ENCODE data around the gene HIP1R. TPM values are rescaled to one million over a fixed set of nuclear protein-coding genes. Genes with fewer than 3 reads are reported as not detected.

HIP1R gene
- total and polyA plus RNA-seq, 2 donors, result 23.8 to 49.0 TPM

DNA sequence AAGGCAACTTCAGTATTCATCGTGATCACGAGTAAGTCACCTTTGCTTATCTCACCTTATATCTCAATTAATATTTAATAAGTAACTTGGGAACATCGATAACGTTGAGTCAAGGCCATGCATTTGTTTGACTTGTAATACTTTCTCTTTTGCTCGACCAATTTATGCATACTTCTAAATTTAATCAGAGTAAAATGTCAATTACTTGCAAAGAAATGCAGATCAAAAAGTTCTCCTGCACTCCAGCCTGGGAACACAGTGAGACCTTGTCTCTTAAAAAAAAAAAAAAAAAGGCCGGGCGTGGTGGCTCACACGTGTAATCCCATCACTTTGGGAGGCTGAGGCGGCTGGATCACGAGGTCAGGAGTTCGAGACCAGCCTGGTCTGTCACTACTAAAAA is 11.8 kb upstream of the HIP1R start:
- Histone ChIP-seq H3K4me1 (ENCODE audit: control insufficient read depth in 2 of 2, insufficient read depth in 2 of 2, low read length in 2 of 2) (no peaks in the 10 kb centered on the region), H3K9me3 (ENCODE audit: control insufficient read depth in 2 of 2, insufficient read depth in 1 of 2, low read length in 1 of 2) (no peaks in the 10 kb centered on the region), H3K27me3 (ENCODE audit: control insufficient read depth in 2 of 2, insufficient read depth in 1 of 2, low read length in 1 of 2) (no peaks in the 10 kb centered on the region), H3K36me3 (ENCODE audit: control insufficient read depth in 2 of 2, insufficient read depth in 2 of 2, low read length in 1 of 2) (no peaks in the 10 kb centered on the region), H3K27ac (ENCODE audit: low read depth in 1 of 2, low read length in 1 of 2) (no peak overlapping the region), H3K4me3 (ENCODE audit: low read length in 2 of 2) (no peak overlapping the region)
- 98% methylated on average over 11 of the region's 11 CpGs for WGBS
- DNase-seq (ENCODE audit: low read depth in 6 of 9, low spot score in 9 of 9), result no peak

DNA sequence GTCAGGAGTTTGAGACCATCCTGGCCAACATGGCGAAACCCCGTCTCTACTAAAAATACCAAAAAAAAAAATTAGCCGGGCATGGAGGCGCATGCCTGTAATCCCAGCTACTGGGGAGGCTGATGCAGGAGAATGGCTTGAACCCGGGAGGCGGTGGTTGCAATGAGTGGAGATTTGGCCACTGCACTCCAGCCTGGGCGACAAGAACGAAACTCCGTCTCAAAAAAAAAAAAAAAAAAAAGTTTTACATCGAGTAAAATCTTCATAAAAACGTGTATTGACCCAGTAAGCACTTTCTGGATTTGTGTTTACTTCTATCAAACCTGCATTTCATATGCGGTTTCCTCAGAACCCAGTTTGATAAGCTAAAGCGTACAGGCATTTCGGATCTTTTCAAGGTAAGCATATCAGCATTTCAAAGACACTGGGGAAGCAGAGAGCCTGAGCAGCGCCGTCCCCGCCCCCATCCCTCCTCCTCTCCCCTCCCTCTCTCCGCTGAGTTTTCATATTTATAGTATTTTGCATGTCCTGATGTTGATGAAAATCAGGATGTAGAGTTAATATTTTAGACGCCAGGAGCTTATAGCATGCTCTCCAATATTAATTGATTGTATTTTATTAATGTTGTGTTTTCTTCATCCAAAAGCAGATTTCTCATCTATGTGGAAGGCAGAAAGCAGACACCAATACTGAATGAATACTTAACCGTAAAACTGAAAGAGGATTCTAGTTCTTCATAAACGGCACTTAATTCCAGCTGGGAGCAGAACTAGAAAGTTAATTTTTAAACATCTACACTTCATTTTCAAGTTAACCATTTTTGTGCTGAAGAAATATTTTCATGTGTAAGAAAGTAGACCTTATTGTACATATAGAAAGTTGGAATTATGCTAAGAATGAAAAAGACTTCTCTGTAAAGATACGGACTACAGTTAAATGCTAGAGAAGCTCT is 9.2 kb upstream of the HIP1R start:
- Histone ChIP-seq H3K4me1 (ENCODE audit: control insufficient read depth in 2 of 2, insufficient read depth in 2 of 2, low read length in 2 of 2) (no peaks in the 10 kb centered on the region), H3K36me3 (ENCODE audit: control insufficient read depth in 2 of 2, insufficient read depth in 2 of 2, low read length in 1 of 2) (no peaks in the 10 kb centered on the region), H3K27me3 (ENCODE audit: control insufficient read depth in 2 of 2, insufficient read depth in 1 of 2, low read length in 1 of 2) (no peaks in the 10 kb centered on the region), H3K9me3 (ENCODE audit: control insufficient read depth in 2 of 2, insufficient read depth in 1 of 2, low read length in 1 of 2) (no peaks in the 10 kb centered on the region), H3K4me3 (ENCODE audit: low read length in 2 of 2) (no peak overlapping the region), H3K27ac (ENCODE audit: low read depth in 1 of 2, low read length in 1 of 2) (no peak overlapping the region)
- peak in 4 of 9 donors; percentile 14 to 59 (median 16) for DNase-seq (ENCODE audit: low read depth in 6 of 9, low spot score in 9 of 9)
- WGBS, result 61% methylated on average over 22 of the region's 22 CpGs

DNA sequence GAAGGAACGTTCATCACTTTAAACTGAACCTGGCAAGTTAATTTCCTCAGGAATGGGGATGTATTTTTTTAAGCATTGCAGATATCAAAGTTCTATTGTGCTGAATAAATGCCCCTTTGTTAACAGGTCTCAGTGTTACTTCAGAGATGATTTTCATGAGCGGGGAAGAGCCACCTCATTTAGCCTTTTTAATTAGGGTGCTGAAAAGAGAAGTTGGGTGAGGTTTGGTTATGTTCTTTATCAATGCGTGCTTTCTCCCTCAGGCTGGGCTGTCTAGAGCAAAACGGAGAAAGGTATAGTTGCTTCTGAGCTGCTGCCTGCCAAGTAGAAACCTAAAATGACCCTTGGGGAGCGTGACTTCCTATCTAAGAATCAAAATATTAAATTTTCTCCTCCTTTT is 8.0 kb upstream of the HIP1R start:
- no peak overlapping the region for H3K4me3 ChIP-seq (ENCODE audit: low read length in 2 of 2)
- no peaks in the 10 kb centered on the region for H3K27me3 ChIP-seq (ENCODE audit: control insufficient read depth in 2 of 2, insufficient read depth in 1 of 2, low read length in 1 of 2)
- H3K27ac ChIP-seq (ENCODE audit: low read depth in 1 of 2, low read length in 1 of 2), result no peak overlapping the region
- H3K36me3 ChIP-seq (ENCODE audit: control insufficient read depth in 2 of 2, insufficient read depth in 2 of 2, low read length in 1 of 2), result no peaks in the 10 kb centered on the region
- no peak for DNase-seq (ENCODE audit: low read depth in 6 of 9, low spot score in 9 of 9)
- no peaks in the 10 kb centered on the region for H3K9me3 ChIP-seq (ENCODE audit: control insufficient read depth in 2 of 2, insufficient read depth in 1 of 2, low read length in 1 of 2)
- WGBS, result 84% methylated on average over 5 of the region's 5 CpGs
- H3K4me1 ChIP-seq (ENCODE audit: control insufficient read depth in 2 of 2, insufficient read depth in 2 of 2, low read length in 2 of 2), result no peaks in the 10 kb centered on the region

DNA sequence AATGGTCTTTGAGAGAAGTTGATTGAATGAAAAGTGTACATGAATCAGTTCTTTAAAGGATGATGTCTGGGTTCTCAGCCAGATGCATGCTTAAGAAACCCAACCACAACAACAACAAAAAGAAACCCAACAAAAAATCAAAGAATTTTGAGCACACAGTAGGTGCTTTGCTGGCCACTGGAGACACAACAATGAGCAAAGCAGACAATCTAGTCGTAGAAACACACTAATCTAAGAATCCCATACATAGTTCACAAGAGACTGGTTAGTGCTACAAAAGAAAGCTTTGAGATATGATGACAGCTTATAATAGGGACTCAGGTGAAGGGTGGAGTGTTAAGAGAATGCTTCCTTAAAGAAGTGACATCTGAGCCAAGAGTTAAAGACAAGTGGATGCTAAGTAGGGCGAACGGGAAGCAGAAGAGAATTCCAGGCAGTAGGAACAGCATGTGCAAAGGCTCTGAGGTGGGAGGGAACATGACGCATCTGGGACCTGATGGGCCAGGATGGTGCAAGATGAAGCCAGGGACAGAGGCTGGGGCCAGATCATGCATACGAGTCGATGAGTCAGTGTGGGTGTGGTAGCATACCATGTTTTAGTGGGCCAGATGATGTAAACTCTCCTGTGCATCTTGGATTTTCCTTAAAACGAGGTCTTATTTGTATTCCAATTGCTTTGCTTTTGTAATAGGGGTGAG is 4.6 kb upstream of the HIP1R start:
- 94% methylated on average over 7 of the region's 7 CpGs for WGBS
- peaks cover 7 to 8% of the 10 kb centered on the region in 2 donors for H3K4me1 ChIP-seq (ENCODE audit: control insufficient read depth in 2 of 2, insufficient read depth in 2 of 2, low read length in 2 of 2)
- no peaks in the 10 kb centered on the region for H3K9me3 ChIP-seq (ENCODE audit: control insufficient read depth in 2 of 2, insufficient read depth in 1 of 2, low read length in 1 of 2)
- peaks cover 0 to 10% of the 10 kb centered on the region in 2 donors for H3K27me3 ChIP-seq (ENCODE audit: control insufficient read depth in 2 of 2, insufficient read depth in 1 of 2, low read length in 1 of 2)
- H3K36me3 ChIP-seq (ENCODE audit: control insufficient read depth in 2 of 2, insufficient read depth in 2 of 2, low read length in 1 of 2), result no peaks in the 10 kb centered on the region
- DNase-seq (ENCODE audit: low read depth in 6 of 9, low spot score in 9 of 9), result no peak
- H3K4me3 ChIP-seq (ENCODE audit: low read length in 2 of 2), result no peak overlapping the region
- H3K27ac ChIP-seq (ENCODE audit: low read depth in 1 of 2, low read length in 1 of 2), result no peak overlapping the region

DNA sequence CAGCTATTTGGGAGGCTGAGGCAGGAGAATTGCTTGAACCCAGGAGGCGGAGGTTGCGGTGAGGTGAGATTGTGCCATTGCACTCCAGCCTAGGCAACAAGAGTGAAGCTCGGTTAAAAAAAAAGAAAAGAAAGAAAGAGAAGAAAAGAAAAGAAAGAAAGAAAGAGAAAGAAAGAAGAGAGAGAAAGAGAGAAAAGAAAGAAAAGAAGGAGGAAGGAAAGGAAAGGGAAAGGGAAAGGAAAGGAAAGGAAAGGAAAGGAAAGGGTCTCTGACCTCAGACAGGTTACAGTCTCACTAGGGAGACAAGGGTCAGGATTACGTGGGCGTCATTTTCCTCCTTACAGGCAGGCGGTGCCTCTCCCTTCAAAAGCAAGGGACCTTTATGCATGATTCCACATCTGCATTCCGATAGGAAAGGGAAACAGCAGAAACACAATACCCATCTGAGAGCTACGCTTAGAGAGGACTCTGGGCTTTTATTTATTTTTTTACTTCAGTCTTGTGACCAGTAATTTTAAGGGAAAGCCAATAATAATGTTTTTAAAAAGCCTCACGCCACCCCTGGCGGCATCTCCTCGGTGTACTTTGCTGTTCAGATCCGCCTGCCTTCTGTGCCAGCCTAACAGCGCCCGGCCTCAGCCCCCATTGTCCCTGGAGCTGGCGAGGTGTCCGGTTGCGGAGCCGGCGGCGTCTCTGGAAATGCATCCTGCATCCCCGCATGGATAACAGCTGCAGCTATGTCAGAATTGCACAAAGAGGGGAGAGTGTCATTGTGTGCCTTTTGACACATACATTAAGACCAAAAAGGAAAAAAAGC is 945 bp upstream of the HIP1R start:
- Histone ChIP-seq H3K36me3 (ENCODE audit: control insufficient read depth in 2 of 2, insufficient read depth in 2 of 2, low read length in 1 of 2) (peaks cover 0 to 3% of the 10 kb centered on the region in 2 donors), H3K4me1 (ENCODE audit: control insufficient read depth in 2 of 2, insufficient read depth in 2 of 2, low read length in 2 of 2) (peaks cover 11 to 23% of the 10 kb centered on the region in 2 donors), H3K27ac (ENCODE audit: low read depth in 1 of 2, low read length in 1 of 2) (peak overlapping the region in 1 of 2 donors; percentile 39), H3K4me3 (ENCODE audit: low read length in 2 of 2) (peak overlapping the region; percentile 29 to 91), H3K27me3 (ENCODE audit: control insufficient read depth in 2 of 2, insufficient read depth in 1 of 2, low read length in 1 of 2) (peaks cover 0 to 10% of the 10 kb centered on the region in 2 donors), H3K9me3 (ENCODE audit: control insufficient read depth in 2 of 2, insufficient read depth in 1 of 2, low read length in 1 of 2) (no peaks in the 10 kb centered on the region)
- peak in 3 of 9 donors; percentile 9 to 55 (median 23) for DNase-seq (ENCODE audit: low read depth in 6 of 9, low spot score in 9 of 9)
- WGBS, result 17% methylated on average over 21 of the region's 21 CpGs

DNA sequence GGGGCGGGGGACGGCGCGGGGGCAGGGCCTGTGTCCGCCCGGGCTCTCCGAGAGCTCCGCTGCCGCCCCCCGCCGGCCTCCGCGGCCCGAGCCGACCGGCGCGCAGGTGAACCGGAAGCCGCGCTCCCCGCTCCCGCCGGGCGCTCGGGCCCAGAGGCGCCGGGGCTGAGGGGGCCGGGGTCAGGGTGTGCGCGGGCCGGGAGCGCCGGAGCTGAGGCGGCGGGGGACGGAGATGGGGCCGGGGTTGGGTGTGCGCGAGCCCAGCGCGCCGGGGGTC is 431 bp downstream of the HIP1R start:
- Histone ChIP-seq H3K4me1 (ENCODE audit: control insufficient read depth in 2 of 2, insufficient read depth in 2 of 2, low read length in 2 of 2) (peaks cover 11 to 24% of the 10 kb centered on the region in 2 donors), H3K9me3 (ENCODE audit: control insufficient read depth in 2 of 2, insufficient read depth in 1 of 2, low read length in 1 of 2) (no peaks in the 10 kb centered on the region), H3K27me3 (ENCODE audit: control insufficient read depth in 2 of 2, insufficient read depth in 1 of 2, low read length in 1 of 2) (peaks cover 0 to 10% of the 10 kb centered on the region in 2 donors), H3K36me3 (ENCODE audit: control insufficient read depth in 2 of 2, insufficient read depth in 2 of 2, low read length in 1 of 2) (peaks cover 0 to 6% of the 10 kb centered on the region in 2 donors), H3K4me3 (ENCODE audit: low read length in 2 of 2) (peak overlapping the region; percentile 84 to 91), H3K27ac (ENCODE audit: low read depth in 1 of 2, low read length in 1 of 2) (peak overlapping the region in 1 of 2 donors; percentile 87)
- WGBS, result under 1% methylated on average over 43 of the region's 43 CpGs
- DNase-seq (ENCODE audit: low read depth in 6 of 9, low spot score in 9 of 9), result peak in 3 of 9 donors; percentile 25 to 48 (median 31)

DNA sequence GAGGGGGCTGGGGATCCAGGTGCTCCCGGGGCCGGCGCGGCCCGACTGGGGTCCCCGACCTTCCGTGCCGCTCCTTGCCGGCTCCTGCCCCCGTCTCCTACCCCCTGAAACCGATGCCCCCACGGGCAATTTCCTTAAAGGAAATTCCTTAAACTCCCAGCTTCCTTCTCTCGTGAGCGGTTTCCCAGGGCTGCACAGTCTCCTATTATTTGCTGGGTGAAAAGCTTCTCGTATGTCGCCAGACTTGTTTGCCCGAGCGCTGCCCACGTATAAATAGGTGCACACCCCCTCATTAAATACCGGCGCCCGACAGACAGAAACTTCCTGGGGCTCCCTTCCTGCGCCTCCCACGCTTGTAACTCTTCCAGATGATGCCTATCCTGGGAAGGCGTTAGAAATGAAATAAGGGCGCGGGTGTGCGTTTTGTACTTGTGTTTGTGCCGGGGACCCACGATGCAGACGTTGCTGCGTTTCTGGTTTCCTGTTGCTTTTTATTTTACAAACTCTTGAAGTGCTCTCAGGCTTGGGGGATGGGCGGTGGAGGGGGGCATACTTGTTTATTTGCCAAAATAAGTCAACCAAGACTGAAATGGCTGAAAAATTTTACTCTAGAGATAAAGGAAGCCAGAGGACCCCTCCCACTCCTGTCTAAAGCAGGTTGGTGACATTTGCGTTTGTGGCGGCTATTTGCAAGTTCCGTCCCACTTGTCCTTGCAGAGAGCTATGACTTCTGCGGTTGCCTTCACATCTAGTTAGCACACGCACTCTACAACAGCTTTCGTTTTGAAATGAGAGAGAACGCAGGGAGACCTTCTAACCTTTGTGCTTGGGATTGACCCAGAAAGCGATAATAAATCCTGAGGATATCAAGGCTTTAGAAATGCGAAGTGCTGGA is 1.0 kb downstream of the HIP1R start:
- Histone ChIP-seq H3K36me3 (ENCODE audit: control insufficient read depth in 2 of 2, insufficient read depth in 2 of 2, low read length in 1 of 2) (peaks cover 3 to 7% of the 10 kb centered on the region in 2 donors), H3K9me3 (ENCODE audit: control insufficient read depth in 2 of 2, insufficient read depth in 1 of 2, low read length in 1 of 2) (no peaks in the 10 kb centered on the region), H3K4me3 (ENCODE audit: low read length in 2 of 2) (peak overlapping the region; percentile 84 to 91), H3K4me1 (ENCODE audit: control insufficient read depth in 2 of 2, insufficient read depth in 2 of 2, low read length in 2 of 2) (peaks cover 11 to 26% of the 10 kb centered on the region in 2 donors), H3K27me3 (ENCODE audit: control insufficient read depth in 2 of 2, insufficient read depth in 1 of 2, low read length in 1 of 2) (peaks cover 0 to 10% of the 10 kb centered on the region in 2 donors), H3K27ac (ENCODE audit: low read depth in 1 of 2, low read length in 1 of 2) (peak overlapping the region; percentile 87)
- WGBS, result under 1% methylated on average over 42 of the region's 42 CpGs
- peak in 7 of 9 donors; percentile 45 to 82 (median 56) for DNase-seq (ENCODE audit: low read depth in 6 of 9, low spot score in 9 of 9)
